GM18867 (cell line): ENCODE measurements around the gene TMA7B.
"Not testable (repeated sequence)": the region's sequence is repeated elsewhere in the genome, so short reads cannot be mapped to it uniquely, and the experiment has no call there.

Experiments
- ATAC-seq: cut with Tn5 transposase; IDR thresholded peaks from one replicate; pipeline ENCODE4 v1.9.1; 2021; ENCODE audit warnings: mild to moderate bottlenecking, moderate library complexity; ENCODE audit not compliant: unreplicated experiment

Gene TMA7B

DNA sequence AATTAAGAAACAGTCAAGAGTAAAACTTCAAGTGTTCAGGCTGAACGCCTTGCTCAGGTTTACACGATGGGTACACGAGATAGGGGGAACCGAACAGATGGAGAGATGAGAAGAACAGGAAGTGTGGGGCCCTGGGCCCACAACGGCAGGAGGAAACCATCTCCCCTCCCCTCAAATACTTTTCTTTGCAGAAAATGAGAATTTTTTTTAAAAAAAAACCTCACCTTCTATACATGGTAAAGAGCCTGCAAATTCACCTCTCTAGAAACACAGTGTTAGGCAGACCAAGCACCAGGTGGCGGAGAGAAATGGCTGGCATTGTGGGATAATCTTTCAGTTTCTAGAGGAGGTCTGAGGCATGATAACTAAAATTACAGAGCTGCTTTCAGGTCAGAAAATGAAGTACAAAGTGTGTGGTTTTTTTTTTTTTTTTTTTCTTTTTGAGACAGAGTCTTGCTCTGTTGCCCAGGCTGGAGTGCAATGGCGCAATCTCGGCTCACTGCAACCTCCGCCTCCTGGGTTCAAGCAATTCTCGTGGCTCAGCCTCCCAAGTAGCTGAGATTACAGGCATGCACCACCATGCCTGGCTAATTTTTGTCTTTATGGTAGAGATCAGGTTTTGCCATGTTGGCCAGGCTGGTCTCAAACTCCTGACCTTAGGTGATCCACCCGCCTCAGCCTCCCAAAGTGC lies 8.4 kb upstream of the TMA7B start:
- ATAC-seq, result not testable (repeated sequence)

DNA sequence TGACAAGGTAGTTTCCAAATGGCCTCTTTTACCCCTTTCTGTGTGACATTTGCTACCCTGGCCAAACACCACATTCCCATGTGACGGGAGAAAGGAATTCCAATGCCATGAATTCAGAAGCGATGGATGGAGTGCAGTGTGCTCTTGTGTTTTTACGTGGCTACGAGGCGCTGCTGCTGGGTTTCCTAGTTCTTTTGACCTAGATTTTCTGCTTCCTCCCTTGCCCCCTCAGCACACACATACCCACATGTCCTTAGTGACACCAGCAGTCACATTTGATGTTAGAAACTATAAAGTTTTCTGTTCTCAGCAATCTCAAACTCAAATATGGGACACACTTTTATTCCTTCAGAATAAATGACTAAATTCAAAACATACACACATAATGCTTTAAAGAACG lies 7.8 kb upstream of the TMA7B start:
- ATAC-seq, result no peak

DNA sequence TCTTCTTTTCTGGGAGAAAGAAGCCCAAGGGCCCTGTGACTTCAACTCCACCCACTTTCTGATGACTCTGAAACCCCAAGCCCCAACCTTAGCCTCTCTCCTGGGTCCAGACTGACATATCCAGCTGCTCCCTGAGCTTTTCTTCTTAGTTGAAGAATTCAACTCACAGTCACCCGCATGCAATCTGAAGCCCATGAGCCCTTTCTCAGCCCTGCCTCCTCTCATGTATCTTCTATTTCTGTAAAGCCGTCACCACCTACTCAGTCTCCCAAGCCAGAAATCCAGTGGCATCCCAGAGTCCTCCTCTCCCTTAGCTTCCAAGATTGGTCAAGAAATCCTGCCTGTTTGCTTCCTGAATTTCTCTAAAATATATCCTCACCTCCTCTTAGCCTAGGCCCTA lies 7.1 kb upstream of the TMA7B start:
- ATAC-seq, result no peak

DNA sequence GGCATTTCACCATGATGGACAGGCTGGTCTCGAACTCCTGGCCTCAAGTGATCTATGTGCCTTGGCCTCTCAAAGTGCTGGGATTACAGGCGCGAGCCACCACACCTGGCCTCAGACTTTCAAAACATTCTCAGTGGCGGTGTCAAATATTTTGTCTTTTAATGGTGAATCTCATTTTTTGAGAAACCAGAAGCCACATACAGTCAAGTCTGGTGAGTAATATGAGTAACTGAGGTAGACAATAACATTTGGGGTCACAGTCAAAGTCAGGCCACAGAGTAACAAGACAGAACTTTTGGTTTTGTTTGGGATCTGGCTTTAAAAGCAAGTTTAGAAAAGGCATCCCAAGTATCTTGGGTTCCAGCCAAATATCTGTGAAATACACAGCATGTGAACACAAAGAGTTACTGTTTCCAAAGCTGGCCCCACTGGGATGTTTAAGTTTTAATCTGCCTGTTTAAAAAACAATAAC lies 5.6 kb upstream of the TMA7B start:
- ATAC-seq, result no peak

DNA sequence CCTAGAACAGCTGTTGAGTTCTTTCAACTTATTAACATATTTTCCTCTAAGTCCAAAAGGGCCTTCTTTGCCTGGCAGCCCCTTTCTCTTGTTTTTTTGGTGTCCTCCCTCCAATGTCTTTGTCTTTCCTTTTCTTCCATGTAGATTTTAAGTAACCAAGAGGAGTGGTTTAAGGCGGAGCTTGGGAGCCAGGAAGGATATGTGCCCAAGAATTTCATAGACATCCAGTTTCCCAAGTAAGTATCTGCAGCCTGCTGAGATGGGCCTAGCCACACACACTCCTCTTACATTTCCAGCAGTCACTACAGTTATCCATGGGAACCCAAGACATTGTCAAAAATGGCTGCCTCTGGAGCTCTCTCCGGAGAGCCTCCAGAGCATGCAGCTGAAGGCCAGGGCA lies 4.5 kb upstream of the TMA7B start:
- no peak for ATAC-seq

DNA sequence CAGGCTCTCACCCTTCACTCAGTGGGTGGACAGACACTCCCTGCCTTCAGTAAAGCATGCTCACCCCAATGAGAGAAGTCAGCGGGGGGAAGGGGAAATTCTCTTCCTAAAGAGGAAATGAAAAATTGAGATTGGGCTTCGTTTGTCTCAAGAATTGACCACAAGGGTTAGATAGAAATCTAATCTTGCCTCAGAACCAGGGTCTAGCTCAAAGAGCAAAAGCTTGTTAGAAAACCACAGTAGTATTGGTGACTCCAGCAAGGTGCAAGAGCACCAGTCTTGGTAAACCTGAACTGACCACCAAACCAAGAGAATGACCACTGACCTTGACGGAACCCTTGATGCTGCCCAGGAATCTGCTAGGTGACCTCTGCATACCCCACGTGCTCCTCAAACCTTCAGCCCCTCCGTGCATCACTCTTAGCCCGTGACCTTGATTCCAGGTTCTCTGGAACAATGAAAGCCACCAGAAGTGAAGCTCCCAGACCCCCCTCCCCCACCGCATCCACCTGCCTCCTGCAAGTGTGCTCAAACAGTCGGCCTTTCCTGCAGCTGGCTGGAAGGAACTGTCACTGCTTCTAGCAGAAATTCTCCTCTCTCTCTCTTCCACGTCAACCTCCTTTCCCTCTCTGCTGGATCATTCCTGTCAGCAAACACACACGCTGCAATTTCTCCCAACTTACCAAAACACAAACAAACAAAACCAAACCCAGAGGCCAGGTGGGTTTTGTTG lies 3.1 kb upstream of the TMA7B start:
- ATAC-seq, result no peak

DNA sequence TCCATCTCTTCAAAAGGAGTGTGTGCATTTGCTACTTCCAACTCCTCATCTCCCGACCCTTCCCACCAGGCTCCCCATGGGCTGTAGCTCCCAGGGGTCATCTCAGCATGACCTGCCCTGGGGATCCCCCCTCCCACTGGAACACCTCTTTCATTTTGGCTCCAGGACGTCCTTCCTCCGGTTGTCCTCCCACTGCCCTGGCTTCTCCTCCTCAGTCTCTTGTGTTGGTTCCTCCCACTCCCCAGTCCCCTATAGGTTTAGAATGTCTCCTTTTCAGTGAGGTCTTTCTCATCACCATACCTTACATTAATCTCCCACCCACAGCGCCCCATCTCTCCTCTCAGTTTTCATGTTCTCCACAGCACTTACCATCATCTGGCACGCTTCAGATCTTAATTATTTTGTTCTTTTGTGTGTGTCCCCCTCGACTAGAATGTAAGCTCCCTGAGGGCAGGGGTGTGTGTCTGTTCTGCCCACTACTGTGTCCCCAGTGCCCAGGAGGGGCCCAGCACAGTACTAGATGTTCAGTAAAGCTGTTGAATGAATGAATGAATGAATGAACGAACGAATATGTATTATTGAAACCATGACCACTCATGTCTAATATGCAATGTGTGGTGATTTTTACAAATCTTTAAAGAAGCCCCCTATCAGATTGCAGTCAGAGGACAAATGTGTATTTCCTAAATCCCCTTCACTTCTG lies 2.0 kb upstream of the TMA7B start:
- ATAC-seq, result no peak

DNA sequence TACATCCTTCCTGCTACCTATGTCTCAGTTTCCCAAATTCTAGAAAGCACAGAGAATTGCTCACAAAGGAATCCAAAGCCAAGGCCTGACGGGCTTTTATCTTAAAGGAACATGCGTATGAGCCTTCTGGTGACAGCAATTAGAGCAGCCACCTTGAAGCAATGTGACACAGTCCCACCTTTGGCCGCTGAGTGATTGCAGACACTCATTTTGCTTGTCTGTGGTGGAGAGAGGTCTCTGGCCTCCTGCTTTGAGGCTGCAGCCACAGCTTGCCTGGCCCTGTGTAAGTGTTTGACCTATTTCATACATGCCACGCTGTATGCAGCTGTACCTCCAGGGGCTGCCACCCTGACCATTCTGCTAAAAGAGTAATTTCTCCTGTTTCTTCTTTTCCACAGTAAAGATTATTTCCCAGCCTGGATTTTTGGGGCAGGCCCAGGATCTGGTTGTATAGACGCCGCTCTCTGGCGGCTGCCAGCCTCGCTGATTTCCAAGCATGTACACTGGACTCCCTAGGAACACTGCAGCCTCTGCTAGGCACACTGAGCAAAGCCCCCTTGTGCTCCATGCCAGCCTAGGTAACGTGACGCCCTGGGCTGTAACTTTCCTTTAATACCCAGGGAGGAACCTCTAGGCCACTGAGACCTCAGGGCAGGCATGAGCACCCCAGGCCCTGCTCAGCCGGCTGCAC lies 1.1 kb upstream of the TMA7B start:
- no peak for ATAC-seq

DNA sequence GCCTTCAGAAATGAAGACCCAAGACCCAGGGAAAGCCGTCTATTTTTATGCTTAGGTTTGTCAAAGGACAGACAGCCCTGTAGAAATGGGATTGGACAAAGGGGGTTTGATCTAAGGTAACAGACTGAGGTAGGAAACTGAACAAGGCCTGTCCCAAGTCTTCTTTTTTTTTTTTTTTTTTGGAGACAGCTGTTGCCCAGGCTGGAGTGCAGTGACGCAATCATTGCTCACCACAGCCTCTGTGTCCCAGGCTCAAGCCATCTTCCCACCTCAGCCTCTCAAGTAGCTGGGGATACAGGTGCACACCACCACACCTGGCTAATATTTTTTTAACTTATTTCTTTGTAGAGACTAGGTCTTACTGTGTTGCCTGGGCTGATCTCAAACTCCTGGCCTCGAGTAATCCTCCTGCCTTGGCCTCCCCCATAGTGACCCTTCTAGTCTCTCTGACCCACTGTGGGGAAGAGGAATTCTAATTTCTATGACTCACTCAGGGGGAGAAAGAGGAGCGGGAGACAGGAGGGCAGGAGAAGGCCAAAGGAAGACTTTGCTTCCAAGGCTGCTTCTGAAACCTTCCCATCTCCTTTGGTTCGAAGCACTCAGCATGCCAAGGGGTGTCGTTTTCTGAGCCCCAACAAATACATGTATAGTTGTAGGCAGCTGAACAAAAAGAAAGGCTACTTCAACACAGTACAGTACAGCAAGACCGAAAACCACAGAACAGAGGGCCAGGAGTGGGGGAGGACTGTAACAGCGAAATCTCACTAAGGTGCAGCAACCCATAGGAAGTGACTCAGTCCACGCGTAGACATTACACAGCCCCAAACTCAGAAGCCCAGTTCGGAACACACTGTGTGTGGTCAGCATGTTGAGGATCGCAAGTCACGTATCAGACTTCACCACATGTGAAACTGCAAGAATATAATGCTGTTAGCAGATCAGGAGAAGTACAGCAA lies 872 bp downstream of the TMA7B start:
- peak; percentile 91 for ATAC-seq

DNA sequence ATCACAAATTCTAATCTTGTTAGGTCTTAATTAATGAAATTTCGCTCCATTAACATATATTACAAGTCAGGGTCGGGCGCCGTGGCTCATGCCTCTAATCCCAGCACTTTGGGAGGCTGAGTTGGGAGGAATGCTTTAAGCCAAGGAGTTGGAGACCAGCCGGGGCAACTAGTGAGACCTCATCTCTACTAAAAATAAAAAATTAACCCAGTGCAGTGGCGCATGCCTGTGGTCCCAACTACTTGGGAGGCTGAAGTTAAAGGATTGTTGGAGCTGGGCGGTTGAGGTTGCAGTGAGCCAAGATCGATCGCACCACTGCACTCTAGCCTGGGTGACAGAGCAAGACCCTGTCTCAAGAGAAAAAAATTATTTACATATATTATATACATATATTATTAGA lies 1.9 kb downstream of the TMA7B start:
- ATAC-seq, result no peak

DNA sequence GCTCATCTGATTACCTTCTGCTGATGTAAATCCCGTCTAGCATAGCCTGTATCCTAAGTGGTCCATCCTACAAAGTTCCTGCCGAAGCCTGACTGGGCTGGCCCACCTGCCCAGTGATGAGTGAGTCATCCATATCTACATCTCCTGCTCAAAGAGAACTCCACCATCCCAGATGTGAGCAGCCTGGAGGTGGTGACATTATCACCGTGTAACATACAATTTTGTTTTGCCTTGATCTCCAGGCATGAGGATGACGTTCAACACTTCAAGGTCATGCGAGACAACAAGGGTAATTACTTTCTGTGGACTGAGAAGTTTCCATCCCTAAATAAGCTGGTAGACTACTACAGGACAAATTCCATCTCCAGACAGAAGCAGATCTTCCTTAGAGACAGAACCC lies 5.6 kb downstream of the TMA7B start:
- no peak for ATAC-seq

DNA sequence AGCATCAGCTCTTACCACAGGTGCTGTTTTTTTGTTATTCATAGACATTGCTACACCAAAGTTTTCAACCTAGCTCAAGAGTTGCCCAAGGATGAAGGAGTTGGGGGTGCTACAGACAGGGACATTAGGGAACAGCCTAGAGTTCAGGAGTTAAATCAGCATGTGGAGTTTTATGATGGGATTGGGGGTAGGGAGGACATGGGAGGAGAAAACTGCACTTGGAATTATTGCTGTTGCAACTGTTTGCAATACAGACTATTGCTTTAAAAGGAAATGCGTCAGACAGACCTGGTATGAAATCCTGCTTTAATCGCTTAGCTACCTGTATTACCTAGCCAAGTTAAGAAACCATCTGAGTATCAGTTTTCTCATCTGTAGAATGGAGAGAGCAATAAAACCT lies 6.3 kb downstream of the TMA7B start:
- ATAC-seq, result no peak

DNA sequence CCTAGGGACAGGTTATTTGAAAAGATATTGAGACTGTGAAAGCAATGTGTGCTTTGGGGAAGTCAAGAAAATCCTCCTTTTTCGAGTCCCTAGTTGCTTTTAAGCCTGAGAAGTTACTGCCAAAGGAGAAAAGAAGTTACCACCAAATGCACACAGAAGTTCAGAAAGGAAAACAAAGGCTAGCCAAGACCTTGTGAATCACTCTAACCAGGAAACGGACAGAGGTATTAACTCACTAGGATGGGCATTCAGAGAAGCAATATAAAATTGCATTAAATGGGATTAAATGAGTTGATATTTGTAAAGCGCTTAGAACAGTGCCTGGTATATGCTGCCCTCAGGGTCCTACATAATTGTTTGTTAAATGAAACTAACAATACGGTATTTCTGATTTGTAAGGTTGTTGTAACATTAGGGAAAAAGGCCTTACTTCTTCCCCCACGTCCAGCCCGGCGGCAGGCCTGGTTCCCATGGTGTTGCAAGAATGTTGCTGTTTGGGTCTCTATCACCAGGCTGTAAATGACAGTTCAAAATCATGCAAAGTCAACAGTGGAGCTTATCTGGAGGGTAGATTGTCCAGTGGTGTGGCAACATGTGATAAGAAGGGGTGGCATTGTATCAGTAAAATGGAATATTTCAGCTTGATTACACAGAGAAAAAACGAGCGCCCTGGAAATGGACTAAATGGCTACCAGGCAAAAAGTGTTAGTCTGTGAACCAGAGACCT lies 7.1 kb downstream of the TMA7B start:
- no peak for ATAC-seq

DNA sequence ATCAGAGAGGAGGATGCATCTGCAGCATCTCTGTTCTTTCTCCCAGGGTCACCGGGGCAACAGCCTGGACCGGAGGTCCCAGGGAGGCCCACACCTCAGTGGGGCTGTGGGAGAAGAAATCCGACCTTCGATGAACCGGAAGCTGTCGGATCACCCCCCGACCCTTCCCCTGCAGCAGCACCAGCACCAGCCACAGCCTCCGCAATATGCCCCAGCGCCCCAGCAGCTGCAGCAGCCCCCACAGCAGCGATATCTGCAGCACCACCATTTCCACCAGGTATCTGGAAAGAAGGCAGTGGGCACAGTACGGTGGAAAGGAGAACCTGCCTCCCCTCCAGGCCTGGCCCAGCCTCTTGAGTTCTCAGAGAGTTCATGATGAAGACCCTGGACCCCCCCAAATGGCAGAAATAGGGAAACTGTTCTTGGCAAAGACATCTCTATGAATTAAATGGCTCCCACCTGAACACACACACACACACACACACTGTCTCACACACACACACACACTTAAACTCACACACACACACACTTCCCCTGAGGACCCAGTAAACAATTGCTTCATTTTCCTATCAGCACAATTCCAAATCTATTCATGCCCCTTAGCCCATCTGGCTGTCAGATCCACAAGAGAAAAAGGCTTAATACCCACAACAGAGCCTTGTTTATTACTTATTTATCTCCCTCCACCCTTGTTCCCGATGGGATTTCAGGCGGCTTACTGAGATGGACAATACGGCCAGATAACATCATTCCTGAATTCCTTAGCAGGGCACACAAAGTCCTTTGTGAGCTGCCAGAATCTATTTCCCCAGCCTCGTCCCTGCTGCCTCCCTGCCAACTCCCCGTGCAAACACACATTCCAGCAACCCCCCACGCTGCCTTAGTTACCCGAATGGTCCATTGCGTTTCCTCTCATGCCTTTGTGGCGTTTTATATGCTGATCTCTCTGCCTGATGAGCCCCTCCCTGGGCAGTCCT lies 8.1 kb downstream of the TMA7B start:
- ATAC-seq, result no peak

DNA sequence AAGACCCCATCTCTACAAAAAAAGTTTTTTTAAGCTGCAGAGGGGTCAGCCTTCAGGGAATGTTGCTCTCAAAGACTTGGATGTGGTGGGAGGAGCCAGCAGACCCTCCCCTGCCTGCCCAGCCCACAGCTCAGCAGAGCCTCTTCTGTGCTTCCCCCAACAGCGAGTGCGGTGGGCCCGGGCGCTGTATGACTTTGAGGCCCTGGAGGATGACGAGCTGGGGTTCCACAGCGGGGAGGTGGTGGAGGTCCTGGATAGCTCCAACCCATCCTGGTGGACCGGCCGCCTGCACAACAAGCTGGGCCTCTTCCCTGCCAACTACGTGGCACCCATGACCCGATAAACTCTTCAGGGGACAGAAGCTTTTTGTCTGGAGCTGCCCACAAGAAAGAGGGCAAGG lies 10.5 kb downstream of the TMA7B start:
- ATAC-seq, result no peak

DNA sequence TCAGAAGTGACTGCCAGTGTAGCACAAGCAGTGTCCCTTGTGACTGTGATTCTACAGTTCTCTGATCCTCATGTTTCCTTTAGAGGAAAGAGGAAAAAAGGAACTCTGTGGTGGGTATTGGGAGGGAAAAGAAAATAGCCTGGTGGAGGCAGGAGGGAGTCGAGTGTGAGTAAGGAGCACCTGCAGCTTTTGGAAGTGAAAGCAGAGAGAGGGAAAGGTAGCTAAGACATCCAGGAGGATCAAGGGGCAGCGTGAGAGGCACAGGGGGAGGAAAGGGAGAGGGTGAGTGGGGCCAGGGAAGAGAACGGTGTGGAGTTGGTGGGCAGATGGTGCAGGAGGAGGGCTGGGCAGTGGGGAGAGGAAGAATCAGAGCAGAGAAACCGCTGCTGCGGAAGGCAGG lies 12.4 kb downstream of the TMA7B start:
- no peak for ATAC-seq

DNA sequence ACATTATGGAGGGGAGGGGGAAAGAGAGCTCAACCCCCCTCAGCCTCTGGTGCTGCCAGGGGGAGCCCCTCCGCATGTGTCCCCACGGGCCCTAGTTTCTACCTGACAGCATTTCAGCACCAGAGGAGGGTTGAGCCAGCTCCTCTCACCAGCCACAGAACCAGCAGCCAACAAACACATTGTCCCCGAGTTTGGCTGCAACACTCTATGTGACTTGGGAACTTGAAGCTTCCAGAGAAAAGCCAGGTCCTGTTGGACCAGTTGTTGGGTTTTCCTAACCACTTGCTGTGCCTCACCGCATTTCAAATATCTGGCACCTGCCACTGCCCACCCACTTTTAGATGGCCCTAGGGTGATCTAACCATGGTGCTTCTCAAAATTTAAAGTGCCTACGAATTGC lies 13.5 kb downstream of the TMA7B start:
- ATAC-seq, result no peak

DNA sequence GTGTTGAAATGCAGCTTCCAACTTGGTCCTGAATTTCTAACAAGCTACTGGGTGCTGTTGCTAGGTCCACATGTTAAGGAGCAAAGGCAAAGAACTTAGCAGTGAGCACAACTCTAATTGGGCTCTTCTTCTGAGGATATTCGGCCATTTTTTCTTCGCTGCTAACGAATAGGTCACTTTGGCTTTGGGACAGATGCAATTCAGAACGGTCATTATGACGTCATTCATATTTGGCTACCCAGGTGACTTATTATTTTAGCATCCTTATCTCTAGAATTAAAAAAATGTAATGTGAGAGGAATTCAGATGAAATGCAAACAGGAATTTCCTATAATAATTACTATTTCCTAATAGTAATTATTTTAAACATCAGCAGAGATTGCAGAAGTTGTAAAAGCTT lies 13.9 kb downstream of the TMA7B start:
- no peak for ATAC-seq
